Medulla oblongata (tissue), 1 donor: ENCODE results near the gene RSRC1.
"Not testable (repeated sequence)": the region's sequence is repeated elsewhere in the genome, so short reads cannot be mapped to it uniquely, and the experiment has no call there.

ENCODE experiments used
- DNase-seq: peaks from one replicate; pipeline ENCODE4 v3.0.0-alpha.2; 2015; ENCODE audit errors: extremely low spot score

The RSRC1 gene

GRCh38 chr3:158100681-158101080, 9.2 kb upstream of the RSRC1 start:
- DNase-seq: no peak

- DNase-seq: no peak
These were observed 8.3 kb upstream of the RSRC1 start for GRCh38 chr3:158101335-158102241.

DNA sequence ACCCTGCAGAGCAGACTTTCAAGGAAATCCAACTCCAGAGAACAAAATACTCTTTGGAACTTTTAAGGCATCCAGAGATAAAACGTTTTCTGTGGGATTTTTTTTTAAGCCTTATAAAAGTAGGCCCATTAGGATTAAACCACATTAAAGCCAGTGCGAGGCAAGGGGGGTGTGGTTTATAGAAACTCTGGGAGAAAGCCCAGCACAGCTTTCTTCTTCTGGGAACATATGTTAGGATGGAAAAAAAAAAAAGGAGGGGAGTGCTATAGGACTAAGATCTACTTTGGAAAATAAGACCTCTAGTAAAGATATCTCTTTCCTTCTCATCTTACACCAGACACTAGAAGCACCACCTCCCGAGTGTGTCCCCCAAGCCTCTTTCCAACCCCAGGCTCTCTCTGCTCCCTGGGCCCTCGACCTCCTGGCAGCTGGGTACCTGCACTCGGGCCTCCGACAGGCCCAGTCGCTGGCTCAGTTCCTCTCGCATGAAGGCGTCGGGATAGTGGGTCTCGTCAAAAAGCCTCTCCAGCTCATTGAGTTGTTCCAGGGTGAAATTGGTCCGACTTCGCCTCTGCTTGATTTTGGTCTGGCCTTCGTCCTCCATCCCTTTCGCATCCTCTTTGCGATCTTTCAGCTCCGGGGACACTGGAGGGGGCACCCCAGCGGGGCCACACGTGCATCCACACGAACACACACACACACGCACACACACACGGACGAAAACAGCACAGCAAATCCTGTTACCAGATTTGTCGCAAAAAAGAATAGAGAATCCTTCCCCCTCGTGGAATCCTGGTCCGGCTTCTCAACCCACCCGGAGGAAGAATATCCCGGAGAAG, 7.4 kb upstream of the RSRC1 start:
- no peak for DNase-seq

GRCh38 chr3:158103081-158103886, 6.6 kb upstream of the RSRC1 start:
- no peak for DNase-seq

DNA sequence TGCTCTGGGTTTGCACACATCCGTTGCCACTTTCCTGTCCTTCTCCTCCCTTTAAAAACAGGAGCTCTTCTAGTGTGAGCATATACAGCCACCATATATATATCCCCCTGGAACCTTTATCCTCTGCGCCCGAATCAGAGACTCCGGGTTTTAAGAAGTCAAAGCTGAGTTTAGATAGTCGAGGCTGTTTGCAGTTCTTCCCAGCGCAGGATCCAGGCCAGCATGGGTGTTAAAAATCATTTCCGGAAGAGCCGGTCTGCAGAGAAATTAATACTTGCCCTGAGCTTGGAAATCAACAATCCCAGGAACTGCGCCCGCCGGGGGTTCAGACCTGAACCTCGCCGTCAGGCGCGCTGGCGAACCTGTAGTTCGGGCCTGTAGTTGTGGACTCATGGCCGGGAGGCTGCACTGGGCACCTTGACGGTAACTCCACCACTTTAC, 6.0 kb upstream of the RSRC1 start:
- DNase-seq: no peak

- no peak for DNase-seq
These were observed 5.4 kb upstream of the RSRC1 start for GRCh38 chr3:158104431-158104921.

DNA sequence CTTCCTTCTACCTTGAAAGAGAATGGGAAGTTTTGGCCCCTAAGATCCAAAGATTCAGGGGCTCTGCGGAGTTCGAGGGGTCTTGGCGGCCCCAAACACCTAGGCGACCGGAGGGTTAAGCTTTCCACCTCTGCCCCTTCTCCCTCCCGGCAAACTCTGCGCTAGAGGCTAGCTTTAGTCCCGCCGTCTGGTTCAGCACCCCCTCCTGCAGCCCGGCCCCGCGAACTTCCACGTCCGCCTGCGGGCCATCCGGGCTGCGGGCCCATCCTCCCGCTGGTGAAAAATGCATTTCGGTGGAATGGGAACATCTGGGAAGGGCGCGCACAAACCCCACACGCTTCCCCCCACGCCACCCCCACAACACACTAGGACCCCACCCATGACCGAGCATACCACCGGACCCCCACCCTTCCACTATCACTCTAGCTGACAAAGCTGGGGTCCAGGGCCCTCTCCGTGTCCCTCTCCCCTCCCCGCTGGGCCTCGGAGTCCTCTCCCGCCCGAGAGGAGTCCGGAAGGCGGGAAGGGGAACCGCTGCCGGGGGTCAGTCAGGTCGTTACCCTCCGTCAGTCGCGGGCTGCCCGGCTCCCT, 4.7 kb upstream of the RSRC1 start:
- no peak for DNase-seq

DNA sequence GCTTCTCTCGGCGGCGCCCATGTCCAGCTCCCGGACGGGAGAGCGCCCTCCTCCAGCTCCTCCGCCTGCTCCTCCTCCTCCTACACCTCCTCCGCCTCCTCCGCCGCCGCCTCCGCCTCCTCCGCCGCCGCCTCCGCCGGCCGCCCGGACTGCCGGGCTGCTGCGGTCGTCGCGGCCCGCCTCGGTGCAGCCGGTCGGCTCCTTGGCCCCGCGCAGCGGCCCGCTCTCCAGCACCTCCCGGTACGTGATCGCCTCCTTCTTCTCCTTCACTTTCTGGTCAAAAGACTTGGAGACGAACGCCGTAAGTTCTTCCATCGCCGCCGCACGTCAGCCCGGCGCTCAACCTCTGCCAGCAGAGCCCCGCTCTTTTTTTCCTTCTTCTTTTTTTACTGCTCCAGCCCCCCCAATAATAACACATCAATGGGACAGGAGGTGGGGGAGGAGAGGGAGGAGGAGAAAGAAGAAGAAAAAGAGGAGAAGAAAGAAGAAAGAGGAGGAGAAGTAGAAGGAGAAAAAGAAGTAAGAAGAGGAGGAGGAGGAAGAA, 4.1 kb upstream of the RSRC1 start:
- no peak for DNase-seq

DNA sequence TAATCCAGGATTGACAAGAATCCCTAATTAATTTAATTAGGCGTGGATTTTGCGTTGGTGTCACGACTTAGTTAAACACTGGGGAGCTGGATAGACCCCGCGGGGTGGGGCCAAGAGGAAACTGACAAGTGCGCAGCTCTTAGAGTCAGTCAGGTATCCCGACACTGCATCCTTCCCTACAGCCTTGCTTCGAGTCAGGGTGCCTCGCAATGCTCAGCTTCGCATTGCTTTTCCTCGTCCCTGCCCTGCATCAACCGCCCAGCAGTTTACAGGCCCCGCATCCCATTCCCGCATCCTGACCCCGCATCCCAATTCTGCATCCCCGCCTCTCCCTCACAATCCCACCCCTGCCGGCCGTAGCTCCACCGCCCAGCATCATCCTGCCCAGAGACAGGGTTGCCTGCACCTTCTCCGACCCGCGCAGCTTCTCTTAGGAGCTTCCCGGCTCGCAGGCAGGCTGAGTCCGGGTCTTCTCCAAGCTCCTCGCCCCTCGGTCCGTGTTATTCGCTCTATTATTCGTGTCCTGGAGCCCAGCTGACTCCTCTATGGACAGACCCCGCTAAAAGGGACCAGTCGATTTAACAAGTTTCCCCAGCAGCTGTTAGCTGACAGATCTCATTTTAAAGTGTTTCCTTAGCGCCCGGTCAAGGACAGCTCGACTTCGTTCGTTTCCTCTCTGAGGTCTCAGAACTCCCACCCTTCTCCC, 3.0 kb upstream of the RSRC1 start:
- DNase-seq: no peak

- no peak for DNase-seq
These were observed 2.1 kb upstream of the RSRC1 start for GRCh38 chr3:158107605-158108444.

DNA sequence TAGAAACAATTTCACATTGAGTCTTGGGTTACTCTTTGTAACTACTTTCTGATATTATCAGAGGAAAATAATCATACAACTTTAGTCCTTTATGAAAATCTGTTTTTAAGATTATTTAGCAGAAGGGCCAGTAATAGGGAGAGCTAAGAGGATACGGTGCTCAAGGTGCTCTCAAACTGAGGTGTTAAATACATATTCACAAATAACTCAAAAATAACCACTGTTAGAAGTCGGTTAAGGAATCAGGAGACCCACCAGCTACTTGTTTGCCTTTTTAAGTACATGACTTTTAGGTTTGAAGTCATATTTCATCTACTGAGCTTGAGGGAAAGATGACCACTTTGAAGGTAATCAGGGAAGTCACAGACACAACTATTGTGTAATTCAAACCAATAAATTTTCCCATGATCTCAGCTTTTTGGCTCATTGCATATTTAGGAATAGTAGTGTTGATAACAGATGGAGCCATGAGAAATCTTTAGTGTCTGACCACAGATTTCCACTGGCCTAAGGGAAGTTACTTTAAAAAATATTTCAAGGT, 1.4 kb upstream of the RSRC1 start:
- no peak for DNase-seq

GRCh38 chr3:158109295-158109803, 540 bp upstream of the RSRC1 start:
- no peak for DNase-seq

- DNase-seq: no peak
These were observed 749 bp downstream of the RSRC1 start for GRCh38 chr3:158110658-158111018.

DNA sequence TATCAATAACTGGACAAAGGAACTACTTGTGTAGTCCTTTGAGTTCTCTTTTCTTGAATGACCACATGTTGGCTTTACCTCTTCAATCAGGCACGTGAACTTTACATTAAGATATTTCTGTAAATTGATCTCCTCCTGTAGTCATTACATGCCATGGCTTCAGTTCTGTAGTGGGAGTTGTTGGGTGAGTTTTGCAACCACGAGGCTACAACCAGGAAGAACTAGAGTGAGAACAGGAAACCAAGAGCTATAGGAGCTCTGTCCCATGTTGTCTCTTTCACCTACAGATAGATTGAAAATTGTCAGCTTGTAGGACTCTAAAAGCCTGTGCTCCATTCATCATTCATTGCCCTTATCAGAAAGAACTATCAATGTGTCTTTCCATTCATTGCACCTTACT, 2.0 kb downstream of the RSRC1 start:
- DNase-seq: no peak

- DNase-seq: not testable (repeated sequence)
These were observed 3.7 kb downstream of the RSRC1 start for GRCh38 chr3:158113595-158113994.

DNA sequence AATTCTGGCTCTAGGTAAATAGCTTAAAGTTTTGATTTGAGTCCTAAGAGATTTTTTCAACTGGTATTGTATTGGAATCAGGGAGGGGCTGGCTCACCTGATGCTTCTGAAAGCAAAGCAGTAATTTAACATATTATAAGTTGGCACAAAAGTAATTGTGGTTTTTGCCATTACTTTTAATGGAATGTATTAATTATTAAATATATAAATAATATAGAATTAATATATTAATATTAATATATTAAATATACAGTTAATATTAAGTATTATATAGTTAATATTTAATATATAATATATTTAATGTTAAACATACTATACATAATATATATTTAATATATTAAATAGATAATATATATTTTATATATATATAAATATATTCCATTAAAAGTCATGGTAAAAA, 10.4 kb downstream of the RSRC1 start:
- DNase-seq: no peak

- no peak for DNase-seq
These were observed 11.4 kb downstream of the RSRC1 start for GRCh38 chr3:158121295-158121694.

DNA sequence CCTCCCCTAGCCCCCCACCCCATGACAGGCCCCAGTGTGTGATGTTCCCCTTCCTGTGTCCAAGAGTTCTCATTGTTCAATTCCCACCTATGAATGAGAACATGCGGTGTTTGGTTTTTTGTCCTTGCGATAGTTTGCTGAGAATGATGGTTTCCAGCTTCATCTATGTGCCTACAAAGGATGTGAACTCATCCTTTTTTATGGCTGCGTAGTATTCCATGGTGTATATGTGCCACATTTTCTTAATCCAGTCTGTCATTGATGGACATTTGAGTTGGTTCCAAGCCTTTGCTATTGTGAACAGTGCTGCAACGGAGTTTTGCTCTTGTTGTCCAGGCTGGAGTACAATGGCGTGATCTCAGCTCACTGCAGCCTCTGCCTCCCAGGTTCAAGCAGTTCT, 12.8 kb downstream of the RSRC1 start:
- not testable (repeated sequence) for DNase-seq
